GM19455 (cell line): ENCODE measurements around the gene LACRT.
"Not testable (repeated sequence)": the region's sequence is repeated elsewhere in the genome, so short reads cannot be mapped to it uniquely, and the experiment has no call there.

Experiments
- ATAC-seq: cut with Tn5 transposase; IDR thresholded peaks from one replicate; pipeline ENCODE4 v1.9.1; 2021; ENCODE audit not compliant: unreplicated experiment

Gene LACRT

GRCh38 chr12:54641089-54641488, 6.4 kb upstream of the LACRT start:
- no peak for ATAC-seq

- ATAC-seq = not testable (repeated sequence)
These were observed 4.4 kb upstream of the LACRT start for GRCh38 chr12:54639112-54639511.

GRCh38 chr12:54631988-54632728, 2.5 kb downstream of the LACRT start:
- no peak for ATAC-seq

GRCh38 chr12:54631551-54631950, 3.1 kb downstream of the LACRT start:
- ATAC-seq = no peak

GRCh38 chr12:54629925-54630324, 4.8 kb downstream of the LACRT start:
- ATAC-seq = no peak

- no peak for ATAC-seq
These were observed 6.4 kb downstream of the LACRT start for GRCh38 chr12:54628186-54628846.

- no peak for ATAC-seq
These were observed 7.4 kb downstream of the LACRT start for GRCh38 chr12:54627304-54627703.

- ATAC-seq = no peak
These were observed 9.1 kb downstream of the LACRT start for GRCh38 chr12:54625598-54625997.

GRCh38 chr12:54624315-54625279, 10.1 kb downstream of the LACRT start:
- no peak for ATAC-seq

GRCh38 chr12:54622463-54623183, 12.1 kb downstream of the LACRT start:
- no peak for ATAC-seq

- no peak for ATAC-seq
These were observed 17.6 kb downstream of the LACRT start for GRCh38 chr12:54616933-54617680.

- no peak for ATAC-seq
These were observed 22.4 kb downstream of the LACRT start for GRCh38 chr12:54612225-54612750.

- no peak for ATAC-seq
These were observed 23.0 kb downstream of the LACRT start for GRCh38 chr12:54611715-54612149.

GRCh38 chr12:54608769-54609168, 25.9 kb downstream of the LACRT start:
- no peak for ATAC-seq

GRCh38 chr12:54608156-54608555, 26.5 kb downstream of the LACRT start:
- ATAC-seq = no peak

- ATAC-seq = no peak
These were observed 28.1 kb downstream of the LACRT start for GRCh38 chr12:54606556-54606955.

GRCh38 chr12:54605138-54605970, 29.3 kb downstream of the LACRT start:
- no peak for ATAC-seq

GRCh38 chr12:54604436-54604835, 30.3 kb downstream of the LACRT start:
- ATAC-seq = no peak

- ATAC-seq = no peak
These were observed 30.8 kb downstream of the LACRT start for GRCh38 chr12:54603872-54604271.
